HG03139 (cell line): ENCODE measurements around the gene PIEZO2.

ENCODE experiments used
- ATAC-seq: cut with Tn5 transposase; IDR thresholded peaks from one replicate; pipeline ENCODE4 v1.9.1; 2021; ENCODE audit not compliant: unreplicated experiment

Gene PIEZO2

DNA sequence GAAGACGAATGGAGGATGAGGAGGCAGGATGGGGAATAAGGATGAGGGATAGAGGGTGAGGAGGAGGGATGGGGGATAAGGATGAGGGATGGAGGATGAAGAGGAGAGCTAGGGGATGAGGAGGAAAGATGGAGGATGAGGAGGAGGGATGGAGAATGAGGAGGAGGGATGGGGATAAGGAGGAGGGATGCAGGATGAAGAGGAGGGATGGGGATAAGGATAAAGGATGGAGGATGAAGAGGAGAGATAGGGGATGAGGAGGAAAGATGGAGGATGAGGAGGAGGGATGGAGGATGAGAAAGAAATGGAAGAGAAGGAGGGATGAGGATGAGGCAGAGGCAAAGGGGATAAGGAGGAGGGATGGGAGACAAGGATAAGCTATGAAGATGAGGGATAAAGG is 393.5 kb downstream of the PIEZO2 start:
- no peak for ATAC-seq

DNA sequence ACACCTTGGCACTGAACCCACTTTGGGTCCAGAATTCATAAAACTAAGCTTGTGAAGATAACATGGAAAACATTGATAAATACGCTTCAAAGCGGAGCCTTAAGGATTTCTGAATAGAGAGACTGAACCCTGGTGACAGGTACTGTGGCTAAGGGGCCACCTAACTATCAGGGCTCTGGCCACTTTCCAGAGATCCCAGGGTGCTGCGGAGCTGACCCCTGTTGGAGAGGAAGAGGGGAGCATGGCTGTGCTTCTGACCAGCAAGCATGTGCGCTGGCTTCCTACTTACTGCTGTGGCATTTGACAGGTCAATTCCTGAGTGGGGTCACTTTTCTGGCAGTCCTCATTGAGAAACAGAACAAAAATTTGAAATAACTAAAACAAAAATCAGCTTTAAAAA is 395.2 kb downstream of the PIEZO2 start:
- ATAC-seq: no peak

DNA sequence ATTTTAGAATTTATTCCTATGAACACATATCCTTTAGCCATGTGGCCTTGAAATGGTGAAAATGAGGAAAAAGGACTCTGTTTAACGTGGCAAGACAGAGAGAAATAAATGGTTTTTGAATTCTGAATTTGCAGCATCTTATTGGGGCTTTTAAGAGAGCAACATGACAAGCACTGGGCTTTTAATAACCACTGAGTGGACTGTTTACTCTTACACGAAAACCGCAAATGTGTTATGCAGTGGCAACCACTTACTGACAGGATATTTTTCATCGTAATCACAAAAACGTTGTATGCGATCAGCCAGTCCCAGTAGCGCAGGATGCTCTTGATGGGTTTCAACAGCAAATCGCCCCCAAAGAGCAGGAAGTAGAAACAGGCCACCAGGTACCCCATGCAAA is 397.0 kb downstream of the PIEZO2 start:
- ATAC-seq: no peak

DNA sequence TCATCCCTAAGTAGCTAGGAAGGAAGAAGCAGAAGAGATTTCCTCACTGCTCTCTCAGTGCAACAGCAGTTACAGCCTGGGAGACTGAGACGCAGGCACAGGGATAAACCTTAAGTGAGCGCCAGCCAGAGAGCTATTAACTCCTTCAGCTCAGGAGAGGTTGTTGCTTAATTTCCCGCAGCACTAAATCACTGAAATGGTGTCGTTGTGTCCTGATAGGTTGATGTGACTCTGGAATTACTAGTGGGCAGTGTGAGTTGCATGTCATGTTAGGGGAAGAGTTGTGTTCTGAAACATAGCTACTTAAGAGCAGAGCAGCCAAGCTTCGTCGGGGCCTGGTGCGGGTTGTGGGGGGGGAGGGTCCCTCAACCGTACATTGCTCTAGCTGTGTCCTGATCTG is 397.7 kb downstream of the PIEZO2 start:
- no peak for ATAC-seq

DNA sequence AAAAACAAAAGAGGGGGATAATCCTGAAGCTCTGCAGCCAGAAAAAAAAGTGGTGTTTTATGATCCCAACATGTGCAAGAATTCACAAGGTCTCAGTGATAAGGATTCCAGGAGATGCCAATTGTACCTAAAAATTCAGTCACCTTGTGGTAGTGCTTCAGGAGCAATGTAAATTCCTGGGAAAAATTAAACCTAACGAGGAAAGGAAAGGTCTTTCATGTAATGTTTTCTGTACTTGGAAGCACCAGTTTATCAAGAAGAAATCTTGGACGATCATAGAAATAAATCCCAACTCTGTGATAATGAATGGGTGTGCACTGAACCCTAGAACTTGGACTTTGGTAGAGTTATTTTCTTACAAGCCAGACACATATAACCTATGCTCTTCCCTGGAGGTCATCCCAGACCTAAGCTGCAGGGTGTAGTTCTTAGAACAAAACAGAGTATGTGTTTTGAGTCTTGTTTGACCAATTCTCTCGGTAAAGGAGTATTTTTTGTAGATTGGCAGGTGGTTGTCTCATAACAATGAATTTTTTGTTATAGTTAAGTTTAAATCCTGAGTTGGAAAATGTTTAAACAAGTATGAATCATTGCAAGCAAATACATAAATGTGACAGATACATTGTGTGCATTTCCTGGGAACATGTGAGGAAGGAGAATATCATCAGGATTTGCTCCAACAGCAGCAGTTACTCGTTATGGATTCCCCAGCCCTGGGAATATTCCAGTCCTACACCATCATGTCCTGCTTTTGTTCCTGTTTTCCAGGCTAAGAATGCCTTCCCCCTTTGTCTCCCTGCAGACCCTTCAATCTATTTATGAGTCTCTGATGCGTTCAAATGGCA is 399.0 kb downstream of the PIEZO2 start:
- no peak for ATAC-seq

DNA sequence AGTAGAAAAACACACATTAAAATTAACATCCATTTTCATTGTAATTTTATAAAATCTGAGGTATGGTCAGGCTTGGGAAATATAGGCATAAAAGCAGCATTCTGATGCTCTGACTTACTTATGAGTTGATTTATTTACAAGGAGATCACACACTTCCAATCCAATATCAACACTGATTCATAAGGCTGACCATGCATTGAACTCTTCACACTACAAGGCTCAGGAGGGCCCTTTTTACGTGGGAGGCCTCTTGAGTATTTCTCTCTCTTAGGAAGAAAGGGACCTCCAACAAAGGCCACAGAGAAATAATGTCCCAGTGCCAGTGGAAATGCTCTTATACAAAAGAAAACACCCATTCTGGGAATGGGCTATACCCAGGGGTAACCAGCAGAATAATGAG is 400.7 kb downstream of the PIEZO2 start:
- ATAC-seq: no peak

DNA sequence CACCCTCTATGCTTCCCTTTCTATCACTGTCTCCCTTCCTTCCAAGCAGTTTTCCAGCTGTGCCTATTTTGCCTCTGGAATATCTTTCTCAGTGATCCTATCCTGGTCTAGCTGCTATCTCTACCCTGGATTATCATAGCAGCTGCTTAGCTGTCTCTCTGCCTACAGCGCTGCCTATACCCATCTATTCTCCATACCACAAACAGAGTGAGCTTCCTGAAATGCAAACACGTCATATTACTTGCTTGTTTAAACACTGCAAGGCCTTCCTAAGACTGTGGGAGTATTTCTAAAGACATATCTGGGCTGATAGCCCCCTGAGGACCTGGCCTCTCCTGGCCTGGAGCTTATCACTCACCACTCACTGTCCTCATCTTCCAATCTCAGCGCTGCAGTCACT is 403.4 kb downstream of the PIEZO2 start:
- no peak for ATAC-seq

DNA sequence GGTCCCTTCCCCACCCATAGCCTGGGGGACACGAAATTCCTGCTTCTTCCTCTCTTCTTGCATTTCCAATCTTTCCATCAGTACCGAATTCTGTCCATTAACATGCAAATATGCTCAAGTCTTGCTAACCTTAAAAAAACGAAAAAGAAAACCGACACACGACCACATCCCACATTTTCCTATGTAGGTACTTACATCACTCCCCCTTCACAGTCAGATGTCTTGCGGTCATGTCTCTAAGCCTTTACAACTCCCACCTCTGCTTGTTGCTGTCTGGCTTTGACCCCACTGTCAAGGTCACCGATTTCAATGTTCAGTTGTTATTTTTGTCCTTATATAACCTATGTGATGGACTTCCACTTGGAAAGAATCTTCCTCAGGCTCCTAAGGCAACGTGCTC is 404.1 kb downstream of the PIEZO2 start:
- no peak for ATAC-seq

DNA sequence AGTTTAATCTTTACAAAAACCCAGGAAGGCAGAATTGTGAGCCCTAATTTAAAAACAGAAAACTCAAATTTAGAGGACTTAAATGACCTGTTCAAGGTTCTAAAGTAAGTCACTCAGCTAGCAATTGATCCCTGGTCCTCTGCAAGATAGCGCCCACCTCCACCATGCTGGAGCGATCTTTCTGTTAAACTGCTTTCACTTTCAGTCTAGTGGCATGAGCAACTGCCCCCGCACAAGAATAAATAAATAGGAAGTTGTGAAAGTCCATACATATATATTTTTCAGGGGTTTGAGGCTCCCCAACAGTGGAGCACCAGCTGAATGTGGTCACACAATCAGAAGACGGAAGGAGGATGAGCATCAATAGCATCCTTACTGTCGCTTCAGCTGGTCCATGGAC is 405.6 kb downstream of the PIEZO2 start:
- ATAC-seq: no peak

DNA sequence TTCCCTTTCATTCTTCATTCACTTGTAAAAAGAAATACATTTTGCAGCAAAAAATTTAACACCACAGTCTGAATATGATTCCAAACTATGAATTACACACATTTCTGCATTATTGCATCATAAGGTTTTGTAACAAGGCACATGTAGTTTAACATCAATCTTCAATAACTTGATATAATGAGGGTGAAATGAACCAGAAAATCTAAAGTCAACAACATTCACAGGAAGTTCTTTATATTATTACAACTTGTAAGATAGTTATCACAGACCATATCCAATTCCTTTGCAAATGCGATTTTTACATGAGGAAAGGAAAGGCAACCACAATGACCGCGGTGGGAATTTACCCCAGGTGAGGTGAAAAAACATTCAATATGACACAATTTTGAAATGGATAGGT is 410.2 kb downstream of the PIEZO2 start:
- ATAC-seq: no peak

DNA sequence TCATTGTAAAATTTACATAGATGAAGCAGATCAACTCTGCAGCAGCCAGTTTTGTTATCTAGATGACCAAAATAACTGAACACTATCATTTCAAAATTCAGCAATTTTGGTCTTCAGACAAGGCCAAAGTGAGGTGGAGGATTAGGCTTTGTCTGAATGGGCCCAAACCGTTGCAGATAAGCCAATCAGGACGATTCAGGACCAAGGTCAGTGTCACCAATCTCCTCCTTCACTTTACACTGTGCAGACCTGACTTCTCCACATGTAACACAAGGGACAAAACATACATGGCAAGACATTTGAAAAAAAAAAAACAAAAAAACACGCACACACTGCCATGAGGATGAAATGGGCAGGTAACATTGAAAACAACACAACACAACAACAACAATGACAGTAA is 412.4 kb downstream of the PIEZO2 start:
- no peak for ATAC-seq

DNA sequence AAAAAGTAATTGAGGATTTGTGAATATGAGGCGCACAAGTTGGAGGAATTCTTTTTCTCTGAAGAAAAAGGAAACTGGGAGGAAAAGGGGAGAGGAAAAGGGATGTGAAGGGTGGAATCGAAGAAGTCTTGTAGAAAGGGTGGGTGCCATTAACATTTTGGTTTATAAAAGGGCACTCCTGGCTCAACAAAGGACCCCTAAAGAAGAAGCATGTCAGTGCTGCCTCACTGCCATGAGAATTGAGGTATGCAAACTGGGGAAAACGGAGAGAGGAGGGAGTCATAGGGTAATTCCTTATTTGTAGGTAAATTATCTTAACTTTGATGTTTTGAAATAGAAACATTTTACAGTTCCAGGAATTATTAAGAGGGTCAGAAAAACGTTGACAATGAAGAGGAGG is 416.4 kb downstream of the PIEZO2 start:
- no peak for ATAC-seq

DNA sequence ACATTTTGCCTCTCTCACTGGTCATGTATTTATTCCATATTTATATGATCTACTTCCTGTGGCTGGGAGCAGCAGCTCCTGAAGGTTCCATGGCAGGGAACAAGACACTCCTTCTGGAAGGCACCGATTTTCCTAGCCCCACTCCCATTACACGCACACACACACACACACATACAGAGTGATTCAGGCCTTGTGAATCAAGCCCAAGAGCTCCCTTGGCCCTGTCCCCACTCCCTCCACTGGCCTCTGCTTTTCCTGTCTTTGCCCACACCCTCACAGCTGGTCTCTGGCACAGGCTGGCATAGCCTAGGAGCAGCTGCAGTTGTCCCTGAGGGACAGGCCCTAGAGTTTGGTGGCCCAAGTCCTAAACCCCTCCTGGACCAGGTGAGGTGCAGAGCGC is 421.9 kb downstream of the PIEZO2 start:
- no peak for ATAC-seq

DNA sequence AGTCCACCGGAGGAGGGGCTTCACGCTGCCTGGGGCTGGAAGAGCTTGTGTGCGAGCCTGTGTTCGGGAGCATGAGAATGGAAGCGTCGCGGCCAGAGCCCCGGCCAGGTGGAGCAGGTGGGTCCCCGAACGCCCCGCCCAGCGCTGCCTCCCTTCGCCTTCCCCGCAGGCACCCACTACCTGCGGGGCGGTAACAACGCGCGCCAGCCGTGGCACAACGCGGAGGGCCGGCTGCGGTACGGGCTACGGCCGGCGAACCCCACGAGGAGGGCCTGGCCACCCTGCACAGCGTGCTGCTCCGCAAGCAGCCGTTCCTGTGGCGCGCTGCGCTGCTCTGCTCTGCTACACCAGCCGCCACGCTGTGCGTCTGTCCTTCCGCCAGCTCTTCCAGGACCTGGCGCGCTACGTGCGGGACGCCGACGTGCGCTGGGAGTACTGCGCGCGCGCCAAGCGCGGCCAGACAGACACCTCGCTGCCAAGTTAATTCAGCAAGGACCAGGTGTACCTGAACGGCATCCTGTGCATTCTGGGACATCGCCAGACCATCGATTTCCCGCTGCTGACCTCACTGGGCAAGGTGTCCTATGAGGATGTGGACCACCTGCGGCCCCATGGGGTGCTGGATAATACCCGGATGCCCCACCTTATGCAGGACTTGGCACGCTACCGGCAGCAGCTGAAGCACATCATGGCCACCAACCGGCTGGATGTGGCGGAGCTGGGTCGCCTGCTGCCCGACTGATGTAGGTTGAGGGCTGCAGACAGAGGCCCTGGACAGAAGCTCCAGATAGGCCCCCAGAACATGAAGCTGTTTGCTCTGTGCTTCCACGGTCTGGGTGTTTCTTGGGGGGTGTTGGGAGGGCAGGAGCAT is 422.9 kb downstream of the PIEZO2 start:
- ATAC-seq: no peak

DNA sequence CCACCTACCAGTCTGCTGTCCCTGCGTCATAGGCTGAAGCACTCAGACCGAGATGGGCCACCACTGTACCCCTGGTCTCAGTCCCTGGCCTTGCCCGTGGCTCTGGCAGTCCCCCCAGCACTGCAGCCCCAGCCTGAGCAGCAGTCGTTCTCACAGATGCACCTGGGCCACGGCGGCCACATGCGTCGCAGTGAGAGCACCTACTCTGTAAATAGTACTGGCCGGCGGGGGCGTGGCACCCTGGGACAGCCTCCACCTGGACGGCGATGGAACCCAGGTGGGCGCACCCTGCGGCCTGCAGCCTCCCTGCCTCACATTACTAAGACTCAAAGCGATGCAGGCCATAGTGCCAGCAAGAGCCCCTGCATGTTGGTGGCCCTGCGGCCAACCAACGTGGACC is 424.7 kb downstream of the PIEZO2 start:
- ATAC-seq: no peak

DNA sequence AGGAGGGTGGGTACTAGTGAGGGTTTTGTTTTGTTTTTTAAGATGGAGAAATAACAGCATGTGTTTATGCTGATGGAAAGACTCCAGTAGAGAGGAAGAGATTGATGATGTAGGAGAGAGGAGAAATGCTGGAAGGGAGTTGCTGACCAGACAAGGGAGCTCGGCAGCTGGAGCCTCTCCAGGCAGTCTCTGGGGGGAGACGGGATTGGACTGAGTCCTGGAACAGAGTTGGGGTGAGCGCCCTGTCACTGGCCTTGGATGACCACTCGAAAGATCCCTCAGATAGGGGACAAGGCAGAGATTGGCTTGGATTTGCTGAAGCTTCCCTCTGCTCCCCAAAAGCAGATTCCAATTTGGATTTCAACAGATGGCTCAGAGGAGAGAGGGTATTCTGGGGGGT is 425.9 kb downstream of the PIEZO2 start:
- no peak for ATAC-seq

DNA sequence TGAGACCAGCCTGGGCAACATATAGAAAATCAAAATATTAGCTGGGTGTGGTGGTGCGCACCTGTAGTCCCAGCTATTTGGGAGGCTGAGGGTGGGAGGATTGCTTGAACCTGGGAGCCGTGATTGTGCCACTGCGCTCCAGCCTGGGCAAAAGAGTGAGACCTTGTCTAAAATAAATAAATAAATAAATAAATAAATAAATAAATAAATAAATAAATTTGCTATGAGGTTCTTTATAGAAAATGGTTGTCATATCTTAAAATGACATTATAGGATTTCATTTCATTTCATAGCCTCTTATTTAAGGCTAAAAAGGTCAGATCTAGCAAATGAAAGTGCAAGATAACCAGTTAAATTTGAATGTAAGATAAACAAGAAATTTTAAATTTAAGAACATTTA is 430.6 kb downstream of the PIEZO2 start:
- no peak for ATAC-seq

DNA sequence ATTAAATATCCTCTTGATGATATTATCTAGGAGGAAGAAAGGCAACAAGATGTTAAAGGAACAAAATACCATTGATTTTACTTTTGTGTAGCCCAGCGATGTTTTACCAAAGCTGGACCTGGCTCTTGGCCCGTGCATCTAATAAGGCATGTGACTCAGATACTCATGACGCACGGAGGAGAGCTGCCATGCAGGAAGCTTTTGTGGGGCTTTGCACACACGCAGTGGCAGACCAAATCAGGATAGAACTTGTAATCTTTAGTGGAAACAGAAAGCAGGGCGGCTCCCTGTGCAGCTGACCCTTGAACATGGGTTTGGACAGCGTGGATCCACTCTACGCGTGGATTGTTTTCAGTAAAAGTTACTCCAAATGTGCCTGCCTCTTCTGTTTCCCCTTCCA is 433.6 kb downstream of the PIEZO2 start:
- ATAC-seq: no peak

DNA sequence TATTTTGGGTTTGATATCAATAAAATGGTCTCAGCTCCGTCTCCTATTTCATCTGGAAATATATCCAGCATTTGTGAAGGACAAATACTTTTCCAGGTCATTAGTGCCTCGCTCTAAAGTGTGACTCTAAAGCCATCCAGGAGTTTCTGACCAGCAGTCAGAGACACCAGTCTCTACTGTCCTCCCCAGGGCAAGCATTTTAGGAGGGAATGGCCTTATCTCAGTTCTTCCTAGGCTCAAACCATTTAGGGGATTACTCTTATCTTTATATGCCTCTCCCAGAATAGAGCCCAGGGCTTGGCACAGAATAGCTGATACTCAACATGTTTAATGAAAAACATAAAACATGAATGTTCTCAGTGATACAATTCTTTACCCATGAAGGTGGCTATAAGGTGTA is 436.0 kb downstream of the PIEZO2 start:
- no peak for ATAC-seq

DNA sequence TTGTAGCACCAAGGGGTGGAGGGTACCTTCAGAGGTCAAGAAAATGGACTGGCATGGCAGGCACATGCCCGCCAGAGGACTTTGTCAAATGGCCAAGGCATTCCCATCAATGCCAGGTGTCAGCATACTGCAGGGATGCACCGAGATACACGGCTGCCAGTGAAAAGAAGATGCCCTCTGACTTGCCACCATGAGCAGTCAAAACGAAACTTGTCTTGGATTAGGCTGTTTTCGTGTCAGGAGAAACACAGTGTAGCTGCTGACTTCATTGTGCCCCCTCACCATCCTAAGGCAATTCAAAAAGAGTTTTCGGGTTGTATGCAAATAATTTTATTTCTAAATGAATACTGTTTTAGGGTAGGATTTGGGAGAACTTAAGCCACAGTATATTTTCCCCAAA is 442.1 kb downstream of the PIEZO2 start:
- no peak for ATAC-seq

DNA sequence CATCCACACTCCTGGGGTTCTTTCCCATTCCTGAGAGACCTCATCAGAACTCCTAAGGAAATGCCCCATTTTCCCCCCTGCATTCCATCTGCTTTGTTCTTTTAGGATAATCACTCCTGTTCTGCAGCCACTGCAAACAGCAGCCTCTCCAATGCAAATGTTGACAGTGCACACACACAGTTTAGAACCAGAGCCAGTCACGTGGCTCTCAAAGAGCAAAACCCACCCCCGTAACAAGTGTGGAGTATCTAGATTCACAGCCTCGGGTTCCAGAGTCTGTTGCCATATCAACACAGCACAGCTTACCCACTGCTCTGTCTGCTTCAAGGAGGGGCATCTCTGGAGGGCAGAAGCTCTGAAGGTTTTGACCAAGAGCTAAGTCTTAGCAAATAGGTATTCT is 443.6 kb downstream of the PIEZO2 start:
- no peak for ATAC-seq

DNA sequence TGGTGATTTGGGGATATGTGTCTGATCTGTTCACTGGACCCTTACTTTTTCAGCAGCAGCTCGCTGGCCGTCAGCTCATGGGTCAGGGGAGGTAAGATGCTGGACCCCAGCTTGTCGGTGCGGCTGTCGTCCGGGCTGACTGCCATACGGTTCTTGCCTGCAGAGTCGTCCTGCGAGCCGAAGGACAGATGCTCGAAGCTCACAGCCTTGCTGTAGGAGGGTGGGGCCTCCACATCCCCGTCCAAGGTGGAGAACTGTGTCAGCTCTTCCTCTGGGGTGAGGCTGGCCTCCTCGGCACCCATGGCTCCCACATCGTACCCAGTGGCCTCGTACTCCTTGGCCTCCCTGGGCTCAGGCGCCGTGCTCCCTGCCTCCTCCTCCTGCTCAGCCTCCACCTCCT is 444.1 kb downstream of the PIEZO2 start:
- no peak for ATAC-seq
